ENCODE measurements around the gene ADGRV1.

DNA sequence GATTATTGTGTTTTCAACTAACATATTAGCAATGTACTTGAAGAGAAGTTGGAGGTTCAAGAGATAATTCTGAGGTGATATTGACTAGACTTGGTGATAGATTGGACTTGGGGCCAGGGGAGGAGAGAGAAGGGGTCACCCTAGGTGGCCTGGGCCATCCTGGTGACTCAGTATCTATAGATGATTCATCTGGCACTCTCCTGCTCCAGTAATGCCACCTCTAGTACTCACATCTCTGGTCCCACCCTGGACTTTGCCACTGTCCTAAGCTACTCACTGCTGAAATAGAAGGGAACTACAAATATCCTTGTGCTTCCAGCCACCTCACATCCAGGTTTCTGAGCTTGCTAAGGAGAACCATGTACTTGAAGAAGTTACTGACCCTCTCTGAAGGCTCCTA, 574.6 kb downstream of the ADGRV1 start:
- TF ChIP-seq, protein P1, sequence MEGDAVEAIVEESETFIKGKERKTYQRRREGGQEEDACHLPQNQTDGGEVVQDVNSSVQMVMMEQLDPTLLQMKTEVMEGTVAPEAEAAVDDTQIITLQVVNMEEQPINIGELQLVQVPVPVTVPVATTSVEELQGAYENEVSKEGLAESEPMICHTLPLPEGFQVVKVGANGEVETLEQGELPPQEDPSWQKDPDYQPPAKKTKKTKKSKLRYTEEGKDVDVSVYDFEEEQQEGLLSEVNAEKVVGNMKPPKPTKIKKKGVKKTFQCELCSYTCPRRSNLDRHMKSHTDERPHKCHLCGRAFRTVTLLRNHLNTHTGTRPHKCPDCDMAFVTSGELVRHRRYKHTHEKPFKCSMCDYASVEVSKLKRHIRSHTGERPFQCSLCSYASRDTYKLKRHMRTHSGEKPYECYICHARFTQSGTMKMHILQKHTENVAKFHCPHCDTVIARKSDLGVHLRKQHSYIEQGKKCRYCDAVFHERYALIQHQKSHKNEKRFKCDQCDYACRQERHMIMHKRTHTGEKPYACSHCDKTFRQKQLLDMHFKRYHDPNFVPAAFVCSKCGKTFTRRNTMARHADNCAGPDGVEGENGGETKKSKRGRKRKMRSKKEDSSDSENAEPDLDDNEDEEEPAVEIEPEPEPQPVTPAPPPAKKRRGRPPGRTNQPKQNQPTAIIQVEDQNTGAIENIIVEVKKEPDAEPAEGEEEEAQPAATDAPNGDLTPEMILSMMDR (IDR thresholded peaks at IDR 0.05): no peak
- no peak for TF ChIP-seq POLR2A (IDR thresholded peaks at IDR 0.05)
